Cardiac fibroblast (primary cell): ENCODE measurements around the gene JPH3.
"Not testable (repeated sequence)": the region's sequence is repeated elsewhere in the genome, so short reads cannot be mapped to it uniquely, and the experiment has no call there.

Experiments used
- DNase-seq, 2 donors: peaks; one replicate each; pipeline versions ENCODE4 v3.0.0 to v3.0.0-alpha.2; 2010; ENCODE audit warnings: low read depth in 2 of 2
- H3K4me3 ChIP-seq, 2 donors: replicated peaks in 1 of 2; 1 replicate in 1 of 2; 2 replicates in 1 of 2; pipeline ENCODE4 v1.5.1; 2011; ENCODE audit warnings: low read depth in 2 of 2, low read length in 2 of 2, mild to moderate bottlenecking in 2 of 2, moderate library complexity in 1 of 2
- TF ChIP-seq, protein P1 (sequence below): IDR thresholded peaks from one replicate; pipeline ENCODE4 v1.5.1; 2011; ENCODE audit warnings: low read depth, mild to moderate bottlenecking, low read length, inconsistent platforms

JPH3 gene

DNA sequence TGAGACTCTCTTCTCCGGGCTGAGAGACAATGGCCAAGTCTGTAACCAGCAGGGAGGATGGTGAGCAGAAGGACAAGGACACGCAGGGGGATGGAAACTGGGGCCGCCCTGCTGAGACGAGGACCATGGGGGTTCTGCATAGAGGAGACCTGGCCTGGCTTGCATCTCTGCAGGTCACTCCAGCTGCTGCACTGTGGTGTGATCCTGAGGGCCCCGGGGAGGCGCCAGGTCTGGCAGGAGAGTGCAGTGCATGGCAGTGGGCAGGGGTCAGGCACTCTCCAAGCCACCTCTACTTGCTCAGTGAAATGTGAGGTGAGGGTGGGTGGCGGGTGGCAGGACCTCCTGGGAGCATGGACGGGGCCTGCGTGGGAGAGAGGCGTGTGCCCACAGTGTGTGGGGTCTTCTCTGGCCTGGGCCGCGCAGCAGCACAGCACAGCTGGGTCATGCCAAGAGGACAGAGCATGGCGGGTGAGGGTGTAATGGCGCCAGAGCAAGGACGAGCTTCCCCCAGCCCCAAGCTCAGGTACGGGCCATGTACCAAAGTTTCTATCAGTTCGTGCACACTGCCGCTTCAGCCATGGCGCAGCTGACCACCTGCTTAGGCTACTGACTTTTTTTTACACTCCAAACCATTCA is 120.4 kb downstream of the JPH3 start:
- TF ChIP-seq, protein P1, sequence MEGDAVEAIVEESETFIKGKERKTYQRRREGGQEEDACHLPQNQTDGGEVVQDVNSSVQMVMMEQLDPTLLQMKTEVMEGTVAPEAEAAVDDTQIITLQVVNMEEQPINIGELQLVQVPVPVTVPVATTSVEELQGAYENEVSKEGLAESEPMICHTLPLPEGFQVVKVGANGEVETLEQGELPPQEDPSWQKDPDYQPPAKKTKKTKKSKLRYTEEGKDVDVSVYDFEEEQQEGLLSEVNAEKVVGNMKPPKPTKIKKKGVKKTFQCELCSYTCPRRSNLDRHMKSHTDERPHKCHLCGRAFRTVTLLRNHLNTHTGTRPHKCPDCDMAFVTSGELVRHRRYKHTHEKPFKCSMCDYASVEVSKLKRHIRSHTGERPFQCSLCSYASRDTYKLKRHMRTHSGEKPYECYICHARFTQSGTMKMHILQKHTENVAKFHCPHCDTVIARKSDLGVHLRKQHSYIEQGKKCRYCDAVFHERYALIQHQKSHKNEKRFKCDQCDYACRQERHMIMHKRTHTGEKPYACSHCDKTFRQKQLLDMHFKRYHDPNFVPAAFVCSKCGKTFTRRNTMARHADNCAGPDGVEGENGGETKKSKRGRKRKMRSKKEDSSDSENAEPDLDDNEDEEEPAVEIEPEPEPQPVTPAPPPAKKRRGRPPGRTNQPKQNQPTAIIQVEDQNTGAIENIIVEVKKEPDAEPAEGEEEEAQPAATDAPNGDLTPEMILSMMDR: no peak
- DNase-seq: no peak
- H3K4me3 ChIP-seq: no peak overlapping the region

DNA sequence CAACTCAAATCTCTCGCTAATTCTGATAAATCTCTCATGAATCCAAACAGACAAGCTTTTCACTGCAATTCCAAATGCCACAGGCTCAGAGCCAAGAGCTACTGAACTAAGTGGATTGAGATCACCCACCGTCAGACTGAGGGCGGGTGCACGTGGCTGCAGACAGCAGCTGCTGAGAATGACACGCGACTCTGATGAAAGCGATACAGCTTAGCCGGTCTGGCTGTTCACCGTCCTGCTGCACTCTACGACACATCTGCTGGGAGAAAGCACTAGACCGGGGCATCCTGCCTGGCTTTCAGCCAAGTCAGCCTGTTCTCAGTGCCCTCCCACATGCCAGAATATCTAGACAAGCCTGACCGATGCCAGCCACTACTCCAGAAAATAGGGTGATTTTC is 120.9 kb downstream of the JPH3 start:
- DNase-seq: peak; percentile 55 to 79
- H3K4me3 ChIP-seq: no peak overlapping the region
- TF ChIP-seq, protein P1: no peak

DNA sequence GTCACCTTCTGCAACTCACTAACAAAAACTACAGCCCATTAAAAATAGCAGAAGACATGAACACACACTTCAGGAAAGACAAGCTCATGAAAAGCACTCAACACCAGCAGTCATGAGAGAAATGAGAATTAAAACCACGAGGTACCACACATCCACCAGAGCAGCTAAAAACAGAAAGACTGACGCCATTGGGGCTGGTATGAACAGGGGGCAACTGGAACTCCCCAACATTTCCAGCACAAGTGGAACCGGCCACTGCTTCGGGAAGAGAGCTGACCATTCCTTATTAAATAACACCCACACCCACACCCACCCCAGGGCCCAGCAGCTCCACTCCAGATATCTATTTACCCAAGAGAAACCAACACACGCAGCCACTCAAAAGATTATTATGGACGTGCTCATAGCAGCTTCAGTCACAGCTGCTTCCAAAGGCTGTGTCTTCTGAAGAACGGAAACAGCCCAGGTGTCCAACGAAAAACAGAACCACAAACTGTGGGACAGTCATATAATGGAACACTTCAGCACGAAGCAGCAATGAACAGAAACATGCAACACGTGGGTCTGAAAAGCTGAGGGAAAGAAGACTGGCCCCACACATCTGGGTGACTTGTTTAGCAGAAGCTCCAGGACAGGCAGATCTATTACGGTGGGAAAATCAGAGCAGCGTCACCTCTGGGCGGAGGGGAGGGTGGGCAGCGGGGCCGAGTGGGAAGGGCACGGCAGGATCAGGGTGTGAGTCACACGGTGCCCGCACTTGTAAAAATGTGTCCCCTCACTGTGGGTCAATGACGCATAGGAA is 122.4 kb downstream of the JPH3 start:
- no peak for DNase-seq
- no peak overlapping the region for H3K4me3 ChIP-seq
- TF ChIP-seq, protein P1: no peak

DNA sequence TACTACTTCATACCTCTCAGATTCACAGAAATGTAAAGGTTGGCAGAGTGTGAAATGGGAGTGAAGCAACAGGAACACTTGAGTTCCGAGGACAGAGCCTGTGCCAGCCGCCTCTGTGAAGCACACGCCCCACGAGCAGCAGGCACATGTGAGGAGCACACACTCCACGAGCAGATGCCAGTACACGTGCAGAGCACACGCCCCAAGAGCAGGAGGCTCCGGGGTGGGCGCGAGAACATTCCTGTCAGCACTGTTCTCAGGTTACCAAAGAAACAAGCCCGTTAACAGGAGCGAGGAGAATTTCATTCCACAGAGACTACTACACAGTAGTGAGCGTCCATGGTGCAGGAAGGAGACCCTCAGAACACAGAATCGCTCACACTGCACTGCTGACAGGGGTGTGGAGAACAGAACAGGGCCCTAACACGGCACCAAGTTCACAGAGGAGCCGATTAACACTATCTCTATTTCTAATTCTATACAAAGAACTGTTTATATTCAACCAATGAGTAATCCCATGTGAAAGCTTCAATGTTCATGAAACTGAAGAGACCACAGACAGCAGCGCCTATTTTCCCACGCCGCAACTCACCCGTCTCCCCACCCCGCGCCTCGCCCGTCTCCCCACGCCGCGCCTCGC is 123.4 kb downstream of the JPH3 start:
- TF ChIP-seq, protein P1: no peak
- H3K4me3 ChIP-seq: no peak overlapping the region
- DNase-seq: peak in 1 of 2 donors; percentile 43

DNA sequence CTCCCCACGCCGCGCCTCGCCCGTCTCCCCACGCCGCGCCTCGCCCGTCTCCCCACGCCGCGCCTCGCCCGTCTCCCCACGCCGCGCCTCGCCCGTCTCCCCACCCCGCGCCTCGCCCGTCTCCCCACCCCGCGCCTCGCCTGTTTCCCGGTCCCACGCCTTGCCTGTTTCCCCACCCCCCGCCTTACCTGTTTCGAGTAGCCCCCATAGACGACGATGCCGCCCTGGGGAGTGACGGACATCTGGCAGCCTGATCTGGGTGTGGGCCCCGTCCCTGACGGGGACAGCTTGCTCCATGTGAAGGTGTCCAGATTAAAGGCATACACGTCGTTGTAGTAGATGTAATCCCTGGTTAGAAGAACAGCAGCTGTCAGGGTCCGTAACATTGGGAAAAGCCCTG is 124.3 kb downstream of the JPH3 start:
- DNase-seq, H3K4me3 ChIP-seq: not testable (repeated sequence)

DNA sequence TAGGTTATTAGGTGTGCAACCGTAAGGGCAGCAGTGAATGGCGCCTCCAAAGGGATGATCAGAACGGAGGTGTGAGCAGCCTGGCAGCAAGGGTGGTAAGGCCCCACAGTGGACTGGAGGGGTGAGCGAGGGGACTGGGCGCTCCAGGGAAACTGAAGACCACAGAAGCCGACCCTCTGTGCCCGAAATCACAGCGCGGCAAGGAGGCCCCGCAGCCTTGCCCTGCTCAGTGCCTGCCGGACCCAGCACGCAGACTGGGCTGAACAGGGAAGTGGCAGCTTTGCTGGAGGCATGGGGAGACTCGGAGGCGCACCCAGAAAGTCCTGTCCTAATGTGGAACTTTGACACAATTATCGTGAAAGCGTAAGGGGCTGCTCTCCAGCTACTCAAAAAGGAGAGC is 125.0 kb downstream of the JPH3 start:
- no peak overlapping the region for H3K4me3 ChIP-seq
- DNase-seq: no peak
- TF ChIP-seq, protein P1: no peak

DNA sequence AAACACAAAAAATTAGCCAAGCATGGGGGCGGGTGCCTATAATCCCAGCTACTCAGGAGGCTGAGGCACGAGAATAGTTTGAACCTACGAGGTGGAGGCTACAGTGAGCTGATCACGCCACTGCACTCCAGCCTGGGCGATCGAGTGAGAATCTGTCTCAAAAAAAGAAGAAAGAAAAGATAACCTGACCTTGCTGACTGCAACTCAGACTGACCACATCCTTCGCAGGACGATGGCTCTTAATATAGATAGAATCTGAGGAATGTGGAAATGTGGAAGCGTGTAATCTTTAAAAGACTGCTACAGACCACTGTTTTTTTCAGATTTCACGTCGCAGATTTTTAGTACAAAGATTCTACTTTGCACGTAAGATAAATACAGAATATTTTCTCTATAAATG is 125.7 kb downstream of the JPH3 start:
- no peak overlapping the region for H3K4me3 ChIP-seq
- TF ChIP-seq, protein P1: no peak
- peak in 1 of 2 donors; percentile 20 for DNase-seq
